Activated T-helper 1 cell treated with Interleukin-2 at 50 U/mL for 16 hours (primary cell): ENCODE measurements around the gene CAMK2B.
"Not testable (repeated sequence)": the region's sequence is repeated elsewhere in the genome, so short reads cannot be mapped to it uniquely, and the experiment has no call there.

Experiments used
- DNase-seq: peaks from one replicate; pipeline ENCODE4 v3.0.0-alpha.2; 2020; ENCODE audit warnings: low read depth

CAMK2B gene

DNA sequence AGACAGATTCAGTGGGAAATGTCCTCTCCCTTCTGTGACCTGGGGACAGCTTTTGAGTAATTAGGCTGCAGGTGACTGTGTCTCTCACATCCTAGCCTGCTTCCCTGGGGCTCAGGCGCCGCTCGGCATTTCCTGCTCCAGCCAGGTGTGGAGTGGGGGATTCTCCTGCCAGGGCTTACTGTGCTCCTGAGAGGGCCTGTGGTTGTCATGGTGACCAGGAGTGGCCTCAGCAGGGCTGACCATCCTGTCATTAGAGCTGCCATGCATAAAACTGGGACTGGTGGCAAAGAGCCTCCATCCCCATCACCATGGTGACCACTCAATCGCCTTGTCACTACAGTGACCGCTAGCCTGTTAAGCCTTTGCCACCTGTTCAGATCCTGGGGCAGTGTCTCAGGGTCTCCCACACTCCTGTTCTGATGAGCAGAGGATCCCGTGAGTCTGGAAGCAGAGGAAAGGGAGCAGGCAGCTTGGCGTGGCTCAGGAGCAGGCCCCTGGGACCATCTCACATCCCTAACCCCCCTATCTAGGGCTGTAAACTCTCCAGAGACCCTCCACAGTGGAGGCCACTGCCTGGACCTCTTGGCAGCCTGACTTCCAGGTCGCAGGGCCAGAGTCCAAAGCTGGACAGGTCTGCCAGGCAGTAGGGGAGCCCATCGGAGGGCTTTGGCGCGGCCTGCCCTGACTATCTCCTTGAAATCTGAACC is 136.0 kb downstream of the CAMK2B start, which contains the start of gene GCK:
Gene GCK, minus strand, starts transcription at position 154 of the 707 bp plus-strand sequence. CDS start 486 bp downstream, outside the sequence.
- no peak for DNase-seq

- no peak for DNase-seq
These were observed 136.7 kb downstream of the CAMK2B start for GRCh38 chr7:44188480-44189225.

- DNase-seq = no peak
These were observed 137.6 kb downstream of the CAMK2B start for GRCh38 chr7:44187636-44188416.

DNA sequence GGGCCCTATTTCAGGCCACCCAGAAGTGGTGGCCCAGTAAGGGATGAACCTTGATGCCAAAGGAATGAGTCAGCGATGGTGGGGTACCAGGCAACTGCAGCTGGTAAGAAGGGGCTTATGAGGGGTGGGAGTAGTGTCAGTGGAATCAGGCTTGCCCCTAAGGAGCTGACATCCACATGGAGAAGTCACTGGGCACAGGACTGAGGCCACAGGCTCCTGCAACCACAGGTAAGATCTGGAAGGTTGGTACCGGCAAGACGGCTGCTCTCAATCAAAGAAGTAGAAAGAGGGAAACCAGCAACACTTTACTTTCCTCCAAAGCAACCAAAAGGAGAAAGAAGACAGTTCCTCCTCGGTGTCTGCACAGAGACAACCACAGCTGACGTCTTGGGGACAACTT is 138.7 kb downstream of the CAMK2B start:
- no peak for DNase-seq

DNA sequence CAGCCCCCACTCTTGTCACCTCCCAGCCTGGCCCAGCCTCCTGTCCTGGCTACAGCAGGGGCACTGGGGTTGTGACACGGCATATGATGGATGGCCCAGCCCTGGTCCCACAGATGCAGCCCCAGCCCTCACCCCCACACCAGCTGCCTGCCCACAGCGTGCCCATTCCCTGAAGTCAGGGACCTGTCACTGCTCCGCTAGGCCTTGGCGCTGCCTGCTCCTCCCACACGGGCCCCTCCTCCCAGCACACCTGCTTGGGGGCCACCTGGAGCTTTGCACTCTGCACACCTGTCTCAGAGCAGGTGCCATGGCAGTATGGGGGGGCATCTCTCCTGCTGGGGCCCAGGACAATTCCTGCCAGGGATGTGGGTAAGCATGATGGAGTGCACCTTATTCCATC is 139.7 kb downstream of the CAMK2B start:
- no peak for DNase-seq

- no peak for DNase-seq
These were observed 140.4 kb downstream of the CAMK2B start for GRCh38 chr7:44184873-44185446.

- DNase-seq = no peak
These were observed 141.1 kb downstream of the CAMK2B start for GRCh38 chr7:44184206-44184872.

GRCh38 chr7:44183386-44183785 is 142.0 kb downstream of the CAMK2B start:
- DNase-seq = no peak

GRCh38 chr7:44182827-44183226 is 142.6 kb downstream of the CAMK2B start:
- no peak for DNase-seq

- no peak for DNase-seq
These were observed 144.8 kb downstream of the CAMK2B start for GRCh38 chr7:44180631-44181030.

DNA sequence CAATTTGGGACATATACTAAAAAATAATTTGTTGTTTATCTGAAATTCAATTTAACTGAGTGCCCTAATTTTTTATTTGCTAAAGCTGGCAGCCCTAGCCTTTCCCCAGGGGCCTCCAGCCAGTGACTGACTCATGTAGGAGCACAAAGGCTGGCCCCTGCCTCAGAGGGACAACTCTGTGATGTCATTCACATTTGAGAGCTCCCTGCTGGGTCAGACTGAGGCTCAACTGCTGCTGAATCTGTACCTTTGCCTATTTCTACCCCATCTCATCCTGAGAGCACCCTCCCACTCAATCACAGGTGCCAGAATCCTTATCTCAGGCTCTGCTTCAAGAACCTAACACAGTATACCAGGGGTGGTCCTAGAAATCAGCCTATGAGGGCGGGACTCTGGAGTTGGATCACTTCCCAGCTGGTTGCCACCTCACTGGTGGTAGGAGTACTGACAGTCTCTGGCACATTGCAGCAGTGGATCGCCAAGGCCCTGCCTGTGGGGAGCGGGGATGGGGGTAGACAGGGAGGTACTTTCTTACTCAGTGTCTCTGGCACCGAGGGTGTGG is 147.7 kb downstream of the CAMK2B start:
- no peak for DNase-seq

DNA sequence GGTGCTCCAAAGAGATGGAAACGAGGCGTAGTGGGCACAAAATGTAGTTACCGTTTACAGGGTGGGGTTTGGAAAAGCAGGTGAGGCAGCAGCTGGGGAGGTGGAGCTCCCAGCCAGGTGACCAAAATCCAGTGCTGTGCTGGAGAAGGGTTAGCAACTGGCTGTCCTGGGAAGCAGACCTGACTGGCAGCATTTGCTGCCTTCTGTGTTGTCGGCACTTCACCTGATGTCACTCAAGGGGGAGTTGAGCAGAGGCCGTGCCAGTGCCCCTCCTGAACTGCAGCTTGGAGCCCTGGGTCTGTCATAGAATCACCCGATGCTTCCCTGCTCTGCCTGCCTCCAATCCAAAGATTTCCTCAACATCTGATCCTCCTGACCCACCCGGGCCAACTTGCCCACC is 148.9 kb downstream of the CAMK2B start:
- DNase-seq = no peak

- DNase-seq = no peak
These were observed 149.7 kb downstream of the CAMK2B start for GRCh38 chr7:44175730-44176129.

- DNase-seq = not testable (repeated sequence)
These were observed 150.8 kb downstream of the CAMK2B start for GRCh38 chr7:44174694-44174948.

- DNase-seq = no peak
These were observed 151.3 kb downstream of the CAMK2B start for GRCh38 chr7:44173911-44174693.

- no peak for DNase-seq
These were observed 152.5 kb downstream of the CAMK2B start for GRCh38 chr7:44172803-44173424.

DNA sequence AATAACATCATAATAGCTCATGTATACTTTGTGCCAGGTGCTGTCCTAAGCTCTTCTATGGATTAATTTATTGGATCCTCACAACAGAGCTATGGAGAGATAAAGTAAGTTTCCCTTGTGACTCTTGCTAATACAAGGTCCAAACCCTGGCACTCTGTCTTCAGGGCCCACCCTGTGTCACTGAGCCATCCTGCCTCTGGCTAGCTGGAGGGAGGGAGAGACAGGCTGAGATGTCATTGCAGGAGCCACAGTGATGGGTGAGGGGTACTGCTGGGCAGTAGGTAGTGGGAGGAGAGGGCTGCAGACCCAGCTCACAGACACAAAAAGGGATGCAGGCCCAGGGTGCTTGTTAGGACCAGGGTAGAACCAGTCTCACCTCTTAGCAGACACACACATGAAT is 153.0 kb downstream of the CAMK2B start:
- DNase-seq = no peak

- DNase-seq = not testable (repeated sequence)
These were observed 153.5 kb downstream of the CAMK2B start for GRCh38 chr7:44171901-44172300.

- no peak for DNase-seq
These were observed 157.5 kb downstream of the CAMK2B start for GRCh38 chr7:44167920-44168319.
